ENCODE measurements around the gene VSIR.

VSIR gene

DNA sequence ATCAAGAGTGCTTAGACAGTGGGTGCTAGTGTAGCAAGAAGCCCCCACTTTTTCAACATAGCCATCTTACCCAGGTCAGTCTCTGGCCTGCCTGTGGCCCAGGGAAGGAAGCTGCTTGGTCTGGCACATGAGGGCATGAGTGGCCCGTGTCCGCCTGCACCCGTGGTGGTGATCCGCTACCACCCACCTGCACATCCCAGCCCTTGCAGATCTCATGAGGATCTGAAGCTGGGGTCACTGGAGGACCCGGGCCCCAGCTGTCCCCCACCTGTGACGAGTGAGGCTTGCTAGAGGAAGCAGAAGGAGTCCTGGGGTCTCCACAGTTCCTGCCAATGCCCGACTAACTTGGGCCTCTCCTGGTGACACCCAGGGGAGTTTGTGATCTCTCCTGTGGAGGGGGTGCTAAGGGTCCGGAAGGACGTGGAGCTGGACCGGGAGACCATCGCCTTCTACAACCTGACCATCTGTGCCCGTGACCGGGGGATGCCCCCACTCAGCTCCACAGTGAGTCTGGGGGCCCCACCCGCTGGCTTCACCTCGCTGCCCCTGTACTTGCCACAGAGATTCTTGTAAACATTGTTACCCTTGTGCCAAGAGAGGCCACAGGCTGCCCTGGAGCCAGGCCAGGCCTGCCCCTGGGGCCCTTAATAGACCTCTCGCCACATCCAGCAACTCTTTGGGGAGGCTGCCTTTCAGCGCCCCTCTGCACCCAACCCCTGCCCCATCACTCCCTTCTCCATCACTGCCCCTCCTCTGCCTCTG, 10.8 kb upstream of the VSIR start:
- DNase-seq (ENCODE audit: low read depth in 1 of 2, low spot score in 1 of 2), result no peak

DNA sequence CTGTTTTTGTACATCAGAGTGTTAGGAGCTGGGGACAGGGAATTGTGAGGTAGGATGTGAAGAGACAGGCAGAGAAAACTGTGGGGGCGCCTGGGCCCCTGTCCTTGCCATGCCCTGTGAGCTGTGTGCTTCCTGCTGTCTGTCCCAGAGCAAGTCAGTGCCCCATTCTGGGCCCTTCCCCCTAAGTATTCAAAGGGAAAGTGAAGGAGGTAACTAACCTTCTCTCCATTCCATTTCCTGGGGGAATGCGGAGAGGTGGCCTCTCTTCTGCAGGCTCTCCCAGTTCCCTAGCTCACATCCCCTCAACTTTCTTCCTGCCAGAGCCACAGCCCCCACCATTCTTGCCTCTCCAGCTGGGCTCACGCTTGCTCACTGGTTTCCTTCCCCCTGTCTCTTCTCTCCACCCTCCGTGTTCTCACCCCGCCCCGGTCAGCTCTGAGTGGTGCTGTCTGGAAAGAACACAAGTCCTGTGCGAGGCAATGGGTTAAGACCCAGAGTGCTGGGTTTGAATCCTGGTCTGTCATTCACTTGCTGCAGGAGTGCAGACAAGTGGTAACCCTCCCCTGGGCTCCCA, 9.7 kb upstream of the VSIR start:
- DNase-seq (ENCODE audit: low read depth in 1 of 2, low spot score in 1 of 2), result no peak

DNA sequence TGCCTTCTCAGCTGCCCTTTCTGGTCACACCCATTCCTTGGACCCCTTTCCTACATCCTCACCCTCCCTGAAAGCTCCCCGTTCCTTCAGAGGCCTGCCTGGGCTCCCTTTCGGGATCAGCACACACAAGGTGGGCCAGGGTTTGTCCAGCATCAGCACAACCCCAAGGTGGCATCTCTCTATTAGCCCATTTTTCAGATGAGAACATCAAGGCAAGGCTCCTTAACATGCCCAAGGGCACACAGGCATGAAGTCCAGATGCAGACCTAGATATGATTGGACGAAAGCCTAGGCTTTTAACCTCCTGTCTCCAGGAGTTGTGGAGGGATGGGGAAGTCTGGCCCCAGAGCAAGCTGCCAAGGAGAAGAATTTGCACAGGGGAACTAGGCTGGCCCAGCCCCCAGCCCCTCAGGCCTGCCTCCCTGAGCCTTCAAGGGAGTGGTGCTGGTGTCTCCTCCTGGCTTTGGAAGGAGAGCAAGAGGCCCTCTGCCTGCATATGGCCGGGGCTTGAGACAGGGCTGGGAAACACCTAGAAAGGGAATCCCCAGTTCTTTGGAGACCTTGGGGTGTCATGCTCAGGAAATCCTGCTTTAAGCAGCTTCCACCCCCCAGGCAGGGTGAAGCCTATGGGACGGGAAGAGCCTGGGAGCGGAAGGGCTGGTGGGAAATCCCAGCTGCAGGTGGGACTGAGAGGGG, 9.0 kb upstream of the VSIR start:
- DNase-seq (ENCODE audit: low read depth in 1 of 2, low spot score in 1 of 2), result no peak

DNA sequence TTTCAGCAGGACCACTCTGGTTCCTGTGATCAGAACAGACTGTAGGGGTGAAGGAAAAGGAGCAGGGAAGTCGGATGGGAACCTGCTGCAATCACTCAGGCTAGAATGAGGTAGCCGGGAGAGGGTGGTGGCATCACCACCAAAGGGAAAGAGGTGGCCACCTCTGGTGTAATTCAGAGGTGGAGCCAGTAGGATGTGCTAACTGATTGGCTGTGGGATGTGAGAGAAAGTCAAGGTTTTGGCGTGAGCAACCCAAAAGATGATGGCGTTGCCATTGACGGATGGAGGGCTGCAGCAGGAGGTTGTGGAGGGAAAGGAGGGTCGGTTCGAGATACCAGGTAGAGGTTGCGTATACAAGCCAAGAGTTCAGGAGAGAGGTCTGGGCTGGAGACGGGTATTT, 7.4 kb upstream of the VSIR start:
- DNase-seq (ENCODE audit: low read depth in 1 of 2, low spot score in 1 of 2), result no peak

DNA sequence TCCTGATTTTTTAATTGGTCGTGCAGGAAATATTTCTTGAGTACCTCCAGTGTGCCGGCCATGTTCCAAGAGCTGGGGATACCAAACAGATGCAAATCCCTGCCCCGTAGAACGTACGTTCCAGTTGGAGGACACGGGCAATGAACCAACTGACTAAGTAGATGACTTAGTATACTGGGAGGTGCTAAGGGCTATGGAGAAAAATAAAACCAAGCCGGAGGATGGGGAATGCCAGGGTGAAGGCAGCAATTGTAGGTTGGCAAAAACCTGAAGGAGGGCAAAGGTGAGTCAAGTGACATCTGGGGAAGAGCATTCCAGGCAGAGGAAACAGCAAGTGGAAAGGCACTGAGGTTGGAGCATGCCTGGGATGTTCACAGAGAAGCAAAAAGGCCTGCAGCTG, 6.8 kb upstream of the VSIR start:
- no peak for DNase-seq (ENCODE audit: low read depth in 1 of 2, low spot score in 1 of 2)

DNA sequence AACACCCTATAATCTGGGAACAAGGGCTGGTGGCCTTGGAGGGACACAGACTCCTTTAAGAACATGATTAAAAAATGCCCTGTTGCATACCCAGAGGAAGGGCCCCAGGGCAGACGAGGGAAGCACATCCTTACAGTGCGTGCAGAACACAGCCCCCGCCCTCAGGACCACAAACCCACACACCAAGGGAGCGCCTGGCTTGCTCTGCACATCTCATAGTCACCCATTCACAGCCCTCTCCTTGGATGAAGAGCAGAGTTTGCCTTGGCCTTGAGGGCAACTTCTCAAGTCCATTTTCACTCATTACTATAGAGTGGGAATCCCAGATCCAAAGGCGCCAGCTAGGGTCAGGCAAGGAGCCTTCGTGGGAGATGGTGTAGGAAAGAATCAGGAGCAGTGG, 6.3 kb upstream of the VSIR start:
- no peak for DNase-seq (ENCODE audit: low read depth in 1 of 2, low spot score in 1 of 2)

DNA sequence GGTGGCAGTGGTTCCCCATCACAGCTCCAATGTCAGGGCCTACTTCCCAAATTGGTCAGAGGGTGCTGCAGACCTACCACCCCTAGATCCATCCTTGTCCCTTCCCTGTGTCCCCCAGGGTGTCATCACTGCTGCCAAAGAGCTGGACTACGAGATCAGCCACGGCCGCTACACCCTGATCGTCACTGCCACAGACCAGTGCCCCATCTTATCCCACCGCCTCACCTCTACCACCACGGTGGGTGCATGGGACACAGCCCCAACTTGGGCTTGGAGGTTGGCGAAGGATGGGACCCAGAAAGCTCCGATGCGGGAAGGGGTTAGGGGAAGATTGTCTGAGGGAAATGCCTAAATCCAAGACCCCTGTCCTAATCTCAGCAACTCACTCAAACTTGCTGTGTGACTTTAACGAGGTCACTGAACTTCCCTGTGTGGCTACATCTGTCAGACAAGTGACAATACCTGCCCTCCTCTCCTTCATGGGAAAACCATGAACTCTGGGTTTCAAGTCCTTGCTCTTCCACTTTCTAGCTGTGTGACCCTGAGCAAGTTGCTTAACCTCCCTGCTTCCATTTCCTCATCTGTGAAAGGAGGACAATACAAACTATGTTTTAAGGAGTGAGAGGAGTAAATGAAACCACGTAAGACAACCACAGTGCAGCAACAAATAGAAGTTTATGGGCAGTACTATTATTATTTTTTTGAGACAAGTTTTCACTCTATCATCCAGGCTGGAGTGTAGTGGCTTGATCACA, 4.9 kb upstream of the VSIR start:
- DNase-seq (ENCODE audit: low read depth in 1 of 2, low spot score in 1 of 2), result no peak

DNA sequence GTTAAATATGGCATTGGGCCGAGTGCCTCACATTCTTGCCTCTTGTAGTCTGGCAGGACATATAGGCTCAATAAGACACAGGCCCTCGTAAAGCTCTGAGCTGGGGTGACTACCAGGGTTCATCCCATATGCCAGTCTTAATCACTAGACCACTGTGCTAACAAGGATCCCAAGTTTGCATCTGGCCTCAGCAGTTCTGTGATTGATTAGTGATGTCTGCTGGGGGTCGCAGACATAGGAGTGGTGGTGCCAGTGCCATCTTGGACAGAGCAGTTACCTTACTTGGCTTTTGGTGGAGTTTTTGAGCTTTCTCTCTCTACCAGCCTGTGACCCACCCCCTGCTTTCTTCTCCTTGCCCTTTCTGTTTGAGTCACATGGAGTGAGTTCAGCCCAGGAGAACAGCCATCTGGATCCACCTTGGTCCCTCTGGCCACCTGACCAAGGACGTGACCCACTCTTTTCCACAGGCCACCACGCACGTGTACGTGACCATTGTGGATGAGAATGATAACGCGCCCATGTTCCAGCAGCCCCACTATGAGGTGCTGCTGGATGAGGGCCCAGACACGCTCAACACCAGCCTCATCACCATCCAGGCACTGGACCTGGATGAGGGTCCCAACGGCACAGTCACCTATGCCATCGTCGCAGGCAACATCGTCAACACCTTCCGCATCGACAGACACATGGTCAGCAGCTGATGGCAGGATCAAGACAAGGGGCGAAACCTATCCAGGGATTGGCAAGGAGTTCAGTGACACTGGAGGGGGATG, 4.1 kb upstream of the VSIR start:
- DNase-seq (ENCODE audit: low read depth in 1 of 2, low spot score in 1 of 2), result no peak

DNA sequence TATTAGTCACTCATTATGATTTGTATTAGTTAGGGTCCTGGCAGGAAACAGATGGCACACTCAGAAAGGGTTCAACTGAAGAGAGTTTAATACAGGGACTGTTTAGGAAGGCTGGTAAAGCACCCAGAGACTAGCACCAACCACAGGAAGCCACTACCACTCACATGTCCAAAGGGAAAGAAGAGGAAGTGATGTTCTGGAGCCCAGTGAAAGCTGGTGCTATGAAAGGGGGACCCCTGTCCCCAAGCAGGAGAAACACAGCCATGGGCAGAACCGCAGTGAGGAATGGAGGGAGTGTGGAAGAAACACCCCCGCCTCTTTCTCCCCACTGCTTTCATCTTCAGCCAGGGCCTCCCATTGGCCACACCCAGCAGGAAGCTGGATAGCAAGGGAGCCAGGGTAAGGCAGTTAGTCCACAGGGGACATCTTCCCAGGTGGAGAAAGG, 3.2 kb upstream of the VSIR start:
- no peak for DNase-seq (ENCODE audit: low read depth in 1 of 2, low spot score in 1 of 2)

DNA sequence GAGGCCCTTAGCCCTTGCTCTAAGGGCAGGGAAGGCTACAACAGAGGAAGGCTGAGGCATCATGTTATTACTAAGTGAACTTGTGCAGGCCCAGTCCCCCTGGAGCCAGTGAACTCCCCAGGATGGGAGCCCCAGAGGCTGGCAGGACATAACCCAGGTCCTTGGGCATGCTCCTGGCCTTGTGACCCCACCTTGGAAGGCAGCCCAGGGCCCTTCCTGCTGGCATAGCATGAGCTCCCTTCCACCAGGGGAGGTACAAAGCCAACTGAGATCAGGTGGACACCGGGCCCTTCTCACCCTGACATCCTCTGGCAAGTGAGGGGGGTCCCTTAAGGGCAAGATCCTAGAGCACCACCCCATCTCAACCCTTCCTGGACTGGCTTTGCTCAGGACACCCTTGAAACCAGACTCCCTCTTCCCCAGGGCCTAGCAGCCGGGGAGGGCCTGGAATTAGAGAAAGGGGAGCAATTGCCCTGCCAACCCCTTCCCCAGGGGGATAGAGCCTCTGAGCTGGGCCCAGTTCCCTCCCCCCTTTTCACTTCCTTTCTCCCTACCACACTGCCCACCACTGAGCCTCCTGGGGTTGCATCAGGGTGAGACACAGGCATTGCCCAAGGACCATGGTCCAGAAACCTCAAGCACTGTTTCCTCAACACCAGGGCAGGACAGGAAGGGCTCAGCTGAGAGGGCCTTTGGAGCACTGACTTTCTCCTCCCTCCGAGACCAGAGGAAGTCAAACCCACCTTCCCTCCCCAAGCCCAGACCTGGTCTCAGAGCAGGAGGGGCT, 1.8 kb upstream of the VSIR start:
- no peak for DNase-seq (ENCODE audit: low read depth in 1 of 2, low spot score in 1 of 2)

DNA sequence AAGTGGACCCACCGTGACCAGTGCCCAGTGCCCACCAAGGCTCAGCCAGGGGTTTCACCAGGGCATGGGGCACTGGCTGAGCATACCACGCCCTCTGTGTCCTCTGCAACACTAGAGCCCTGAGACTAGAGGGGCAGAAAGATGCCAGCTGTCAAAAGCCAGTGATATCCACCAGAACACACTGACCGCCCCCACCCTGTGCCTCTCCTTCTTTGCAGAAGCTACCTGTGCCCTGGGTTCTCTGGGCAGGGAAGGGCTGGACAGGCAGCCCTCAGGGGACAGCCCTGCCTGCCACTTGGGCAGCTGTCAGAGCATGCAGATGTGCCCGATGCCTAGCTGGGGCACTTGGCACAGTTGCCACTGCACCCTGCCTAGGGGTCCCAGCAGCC, 494 bp downstream of the VSIR start:
- no peak for DNase-seq (ENCODE audit: low read depth in 1 of 2, low spot score in 1 of 2)

DNA sequence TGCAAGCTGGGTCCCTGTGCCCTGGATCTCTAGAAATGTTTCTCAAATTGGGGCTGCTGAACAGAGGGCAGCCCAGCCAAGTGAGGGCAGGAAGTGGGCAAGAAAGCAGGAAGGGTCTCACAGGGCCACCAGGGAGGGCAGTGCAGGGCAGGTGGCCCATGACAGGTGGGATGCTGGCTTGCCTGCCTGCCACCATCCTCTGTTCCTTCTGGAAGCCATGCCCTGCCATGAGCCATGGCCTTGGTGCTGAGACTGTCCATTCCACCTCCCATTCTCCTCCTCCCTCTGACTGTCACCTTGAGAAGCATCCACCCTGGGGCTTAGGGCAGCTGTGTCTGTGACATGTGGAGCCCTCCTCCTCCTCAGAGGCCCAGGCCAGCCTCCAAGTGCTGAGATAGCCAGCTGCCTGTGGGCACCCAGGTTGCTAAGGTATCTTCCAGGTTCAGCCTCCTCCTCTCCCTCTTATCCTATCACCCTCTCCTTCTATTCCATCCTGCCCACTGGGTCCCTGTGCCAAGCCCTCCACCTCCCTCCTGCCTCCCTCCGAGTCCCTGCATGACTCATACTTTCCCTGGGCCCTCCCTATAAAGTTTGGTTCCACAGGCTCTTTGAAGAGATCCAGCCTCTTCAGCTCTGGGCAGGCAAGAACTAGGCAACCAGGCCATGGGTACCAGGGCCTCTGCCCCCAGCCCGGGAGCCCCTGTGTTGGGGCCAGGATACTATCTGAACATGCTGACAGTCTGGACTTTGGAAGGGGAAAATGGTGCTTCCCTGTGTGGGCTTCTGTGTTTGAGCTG, 1.3 kb downstream of the VSIR start:
- DNase-seq (ENCODE audit: low read depth in 1 of 2, low spot score in 1 of 2), result no peak

DNA sequence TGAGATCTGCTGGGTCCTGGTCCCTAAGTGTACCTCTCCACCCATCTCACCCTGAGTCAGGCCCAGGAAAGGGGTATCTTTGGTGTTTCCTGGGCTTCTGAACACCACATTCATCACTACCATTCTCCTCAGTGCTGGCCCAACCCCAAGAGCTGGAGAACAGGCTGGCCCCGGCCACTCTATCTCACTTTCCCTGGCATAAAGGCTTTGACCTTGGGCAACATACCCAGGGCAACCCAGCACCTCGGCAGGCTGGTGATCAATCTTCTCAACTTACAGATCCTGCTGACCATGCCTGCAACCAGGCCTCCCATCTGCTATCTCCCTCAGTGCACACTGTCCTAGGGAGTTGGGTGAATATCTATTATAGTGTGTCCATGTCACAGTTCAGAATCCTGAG, 2.1 kb downstream of the VSIR start:
- DNase-seq (ENCODE audit: low read depth in 1 of 2, low spot score in 1 of 2), result no peak

DNA sequence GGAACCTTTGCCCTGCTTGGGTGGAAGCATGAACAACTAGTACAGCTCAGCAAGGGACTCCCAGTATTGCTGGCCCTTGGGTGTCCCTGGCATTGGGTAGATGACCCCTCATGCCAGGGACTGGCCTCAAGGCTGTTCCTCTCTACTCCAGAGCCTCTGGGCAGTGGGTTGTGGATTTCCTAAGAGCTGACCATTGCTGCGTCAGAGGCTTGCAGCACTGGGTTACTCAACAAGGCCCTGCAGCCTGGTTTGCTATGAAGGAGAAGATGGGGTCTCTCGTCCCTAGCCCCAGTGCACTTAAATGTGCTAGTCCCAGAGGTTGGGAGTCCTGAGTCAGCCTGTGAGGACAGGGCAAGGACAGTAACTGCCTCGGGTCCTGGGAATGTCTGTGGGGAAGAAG, 2.5 kb downstream of the VSIR start:
- no peak for DNase-seq (ENCODE audit: low read depth in 1 of 2, low spot score in 1 of 2)

DNA sequence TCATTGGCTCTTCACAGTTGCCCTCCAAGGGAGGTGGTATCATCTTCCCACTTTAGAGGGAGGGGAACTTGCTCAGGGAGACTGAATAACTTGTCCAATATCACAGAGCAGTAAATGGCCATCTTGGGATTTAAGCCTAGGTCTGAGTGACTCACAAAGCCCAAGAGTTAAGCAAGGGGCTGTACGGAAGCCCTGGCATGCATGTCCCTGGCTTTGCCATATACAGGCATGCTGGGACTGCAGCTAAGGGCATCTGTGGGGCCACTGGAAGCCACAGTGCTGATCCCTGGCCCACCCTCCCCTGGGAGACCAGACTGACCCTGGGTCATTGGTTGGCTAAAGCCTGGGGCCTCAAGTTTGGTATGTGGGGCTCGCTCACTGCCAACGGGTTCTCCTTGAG, 3.1 kb downstream of the VSIR start:
- no peak for DNase-seq (ENCODE audit: low read depth in 1 of 2, low spot score in 1 of 2)

DNA sequence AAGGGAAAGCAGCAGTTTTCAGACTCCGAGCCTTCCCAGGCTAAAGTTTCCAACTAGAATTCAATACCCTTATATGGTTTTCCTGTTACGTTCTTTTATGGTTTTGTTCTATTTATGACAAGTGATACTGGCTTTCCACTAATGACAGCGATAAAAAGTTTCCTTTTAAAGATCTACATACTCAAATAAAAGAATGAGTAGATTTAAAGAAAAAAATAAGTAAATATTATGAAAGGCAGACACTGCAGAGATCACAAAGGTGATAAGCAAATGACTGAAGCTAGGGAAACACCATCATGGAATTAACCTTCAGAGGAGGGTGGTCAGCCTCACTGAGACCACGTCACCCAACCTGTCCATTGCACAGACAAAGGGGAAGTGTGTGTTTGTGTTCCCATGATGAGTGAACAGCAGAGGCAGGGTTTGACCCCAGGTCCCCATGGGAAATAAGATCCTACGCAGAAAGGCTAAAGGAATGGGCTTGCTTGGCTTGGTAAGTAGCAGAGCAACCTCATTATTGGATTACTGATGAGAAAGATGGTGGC, 4.0 kb downstream of the VSIR start:
- DNase-seq (ENCODE audit: low read depth in 1 of 2, low spot score in 1 of 2), result no peak

DNA sequence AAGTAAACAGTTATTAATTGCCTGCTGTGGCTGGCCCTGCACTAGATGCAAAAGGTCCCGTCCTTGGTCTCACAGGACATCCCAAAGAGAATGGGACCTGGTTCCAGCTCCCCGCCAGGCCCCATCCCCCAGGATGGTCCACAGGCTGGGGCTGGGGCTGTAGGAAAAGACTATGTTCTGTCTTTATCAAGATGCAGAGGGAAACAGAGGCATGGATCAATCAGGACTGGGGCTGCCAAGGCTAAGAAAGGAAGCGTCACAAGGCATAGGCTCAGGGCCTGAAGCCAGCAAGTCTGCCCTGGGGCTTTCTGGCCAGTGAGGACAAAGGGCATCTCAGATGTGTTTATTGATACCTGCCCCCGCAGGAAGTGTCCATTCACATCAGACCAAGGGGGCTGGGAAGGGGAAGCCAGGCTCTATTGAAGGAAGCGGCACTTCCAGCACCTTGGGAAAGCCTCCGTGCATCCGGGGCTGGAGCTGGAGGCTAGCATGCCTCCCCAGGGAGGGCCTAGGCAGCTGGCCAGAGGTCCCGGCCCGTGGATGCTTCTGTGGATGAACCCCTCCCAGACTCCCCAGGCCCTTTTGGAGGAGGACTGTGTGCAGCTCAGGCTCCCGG, 5.8 kb downstream of the VSIR start:
- DNase-seq (ENCODE audit: low read depth in 1 of 2, low spot score in 1 of 2), result no peak

DNA sequence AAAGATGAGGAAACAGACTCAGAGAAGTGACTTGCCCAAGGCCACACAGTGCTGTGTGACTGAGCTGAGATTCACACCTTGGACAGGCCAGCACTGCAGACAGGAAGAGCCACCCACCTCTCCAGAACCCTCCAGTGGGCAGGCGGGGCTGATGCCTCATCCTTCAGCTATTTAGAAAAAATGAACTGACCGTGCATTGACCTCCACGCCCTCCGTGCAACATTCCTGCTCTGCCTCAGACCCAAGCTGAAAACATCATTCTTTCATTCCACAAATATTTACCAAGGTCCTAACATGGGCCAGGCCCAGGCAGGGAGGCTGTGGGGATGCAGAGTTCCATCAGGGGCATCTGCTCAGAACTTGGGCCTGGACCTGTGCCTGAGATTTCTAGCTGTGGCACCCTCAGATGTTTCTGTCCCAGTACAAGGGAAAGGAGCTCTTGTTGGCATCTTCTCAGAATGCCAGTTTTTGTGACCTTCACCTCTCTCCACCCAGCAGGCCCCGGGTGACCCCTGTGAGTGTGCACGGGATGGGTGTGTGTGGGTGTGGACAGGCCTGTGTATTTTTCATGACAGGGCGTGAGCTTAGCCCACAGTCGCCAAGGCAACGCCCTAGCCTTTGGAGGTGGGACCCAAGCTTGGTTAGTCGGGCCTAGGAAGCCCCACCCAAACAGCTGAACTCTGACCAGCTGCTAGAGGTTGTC, 6.5 kb downstream of the VSIR start:
- DNase-seq (ENCODE audit: low read depth in 1 of 2, low spot score in 1 of 2), result no peak

Data from stimulated activated CD4-positive, alpha-beta T cell treated with anti-CD3 and anti-CD28 coated beads, Interleukin-15, amount 100 ng/mL, for 1 hour (primary cell).